HCT116 (cell line): ENCODE results near the gene NEDD4L. TPM values are rescaled to one million over a fixed set of nuclear protein-coding genes. Genes with fewer than 3 reads are reported as not detected.

ENCODE experiments used
- ATAC-seq: fragments of 200-7000 bp; cut with Tn5 transposase; 2 replicates; pipeline ENCODE4 v1.9.1; 2020; ENCODE audit warnings: mild to moderate bottlenecking, moderate library complexity
- BruUV-seq: library from RNA; stranded (reverse); fragments of 400-500 nt; replicated peaks from 2 replicates; lab custom pipeline; 2021; lab: Mats Ljungman, UMichigan
- CTCF ChIA-PET: fragments of 300-600 bp; sonication (Branson Sonifier 250); formaldehyde crosslinking; loops from one replicate; lab custom pipeline; 2021; ENCODE audit warnings: antibody characterized with exemption; lab: Charles Lee
- POLR2A ChIA-PET: fragments of 300-600, 350-600 bp; sonication (Branson Sonifier 250); formaldehyde crosslinking; loops from one replicate; lab custom pipeline; 2021; ENCODE audit warnings: antibody characterized with exemption; lab: Charles Lee
- RAD21 ChIA-PET, 2 experiments: fragments of 300-600 bp; sonication (Branson Sonifier 250); formaldehyde crosslinking; loops; one replicate each; lab custom pipeline; 2023; ENCODE audit warnings: low total read pairs in 2 of 2; ENCODE audit not compliant: uncharacterized antibody in 2 of 2, unreplicated experiment in 2 of 2, low non-redundant PET in 1 of 2; lab: Charles Lee
- DNase-seq: peaks from one replicate; pipeline ENCODE4 v3.0.0-alpha.2; 2010; ENCODE audit warnings: low read depth, low spot score
- H2AFZ ChIP-seq: fragments of 200-600 bp; shearing (Covaris generic), sonication (generic); 2 replicates; pipeline ENCODE4 v1.6.1; 2017; ENCODE audit warnings: low read depth, mixed run types, mixed read lengths, antibody characterized with exemption, low read length; ENCODE audit not compliant: poor library complexity, severe bottlenecking
- H3K27ac ChIP-seq: 2 replicates; pipeline ENCODE4 v1.5.1; 2012; ENCODE audit warnings: low read depth, low read length
- H3K27me3 ChIP-seq: fragments of 200-600 bp; sonication (generic); 2 replicates; pipeline ENCODE4 v1.6.1; 2016; ENCODE audit warnings: mixed run types, low read length, mixed read lengths; ENCODE audit not compliant: insufficient read depth
- H3K36me3 ChIP-seq, 2 experiments: fragments of 200-500 bp in 1 of 2; fragments of 200-600 bp in 1 of 2; sonication (Bioruptor generic) in 1 of 2; sonication (generic) in 1 of 2; 2 replicates each; pipeline versions ENCODE4 v1.5.1 to v1.6.1; 2014 to 2016; ENCODE audit warnings: low read length in 2 of 2, inconsistent platforms in 1 of 2, mixed read lengths in 1 of 2, mixed run types in 1 of 2; ENCODE audit not compliant: insufficient read depth in 2 of 2, control insufficient read depth in 1 of 2
- H3K4me1 ChIP-seq, 2 experiments: fragments of 200-600 bp in 1 of 2; sonication (generic) in 1 of 2; 2 replicates each; pipeline versions ENCODE4 v1.5.1 to v1.6.1; 2012 to 2017; ENCODE audit warnings: low read length in 2 of 2, inconsistent platforms in 1 of 2, mild to moderate bottlenecking in 1 of 2, mixed read lengths in 1 of 2, mixed run types in 1 of 2, moderate library complexity in 1 of 2; ENCODE audit not compliant: insufficient read depth in 2 of 2, control insufficient read depth in 1 of 2
- H3K4me2 ChIP-seq: fragments of 200-600 bp; sonication (generic); 2 replicates; pipeline ENCODE4 v1.6.1; 2017; ENCODE audit warnings: mixed run types, low read length, mixed read lengths
- H3K4me3 ChIP-seq, 2 experiments: fragments of 200-600 bp in 1 of 2; sonication (generic) in 1 of 2; replicated peaks in 1 of 2; 2 replicates each; pipeline ENCODE4 v1.5.1; 2011 to 2016; ENCODE audit warnings: low read length in 2 of 2, control low read depth in 1 of 2, low read depth in 1 of 2, mild to moderate bottlenecking in 1 of 2, mixed read lengths in 1 of 2, mixed run types in 1 of 2
- H3K79me2 ChIP-seq: fragments of 200-600 bp; sonication (generic); 2 replicates; pipeline ENCODE4 v1.6.1; 2017; ENCODE audit warnings: mild to moderate bottlenecking, mixed run types, low read length, moderate library complexity, mixed read lengths; ENCODE audit not compliant: insufficient read depth
- H3K9ac ChIP-seq: fragments of 200-600 bp; sonication (generic); 2 replicates; pipeline ENCODE4 v1.6.1; 2016; ENCODE audit warnings: low read length, mixed read lengths
- H3K9me2 ChIP-seq: fragments of 200-600 bp; sonication (generic), shearing (Covaris generic); 2 replicates; pipeline ENCODE4 v1.6.1; 2017; ENCODE audit warnings: mixed run types, mild to moderate bottlenecking, moderate library complexity; ENCODE audit not compliant: insufficient read depth
- H3K9me3 ChIP-seq, 2 experiments: fragments of 200-500 bp in 1 of 2; fragments of 200-600 bp in 1 of 2; sonication (Bioruptor generic) in 1 of 2; sonication (generic) in 1 of 2; 2 replicates each; pipeline ENCODE4 v1.6.1; 2014 to 2017; ENCODE audit warnings: low read length in 2 of 2, mixed read lengths in 2 of 2, inconsistent platforms in 1 of 2, low read depth in 1 of 2, mild to moderate bottlenecking in 1 of 2, mixed run types in 1 of 2, moderate library complexity in 1 of 2; ENCODE audit not compliant: control insufficient read depth in 1 of 2, insufficient read depth in 1 of 2
- H4K20me1 ChIP-seq: fragments of 200-600 bp; sonication (generic), shearing (Covaris generic); 2 replicates; pipeline ENCODE4 v1.6.1; 2017; ENCODE audit warnings: mixed run types, mild to moderate bottlenecking, moderate library complexity; ENCODE audit not compliant: insufficient read depth
- EGR1 ChIP-seq: IDR thresholded peaks from 2 replicates; pipeline ENCODE4 v1.6.1; 2012; ENCODE audit warnings: low read depth
- EZH2 ChIP-seq: fragments of 200-600 bp; sonication (generic); IDR thresholded peaks from 2 replicates; pipeline ENCODE4 v1.6.1; 2017; ENCODE audit warnings: antibody characterized with exemption, mixed run types
- EZH2phosphoT487 ChIP-seq: fragments of 200-600 bp; IDR thresholded peaks from 2 replicates; pipeline ENCODE4 v1.6.1; 2018; ENCODE audit warnings: antibody characterized with exemption, borderline replicate concordance
- POLR2A ChIP-seq: IDR thresholded peaks from 2 replicates; pipeline ENCODE4 v1.7.0; 2011; ENCODE audit warnings: borderline replicate concordance; ENCODE audit not compliant: insufficient read depth, insufficient read length; ENCODE audit errors: extremely low read depth
- RAD21 ChIP-seq: IDR thresholded peaks from 2 replicates; pipeline ENCODE4 v1.6.1; 2012; ENCODE audit warnings: low read depth, mild to moderate bottlenecking
- SIN3A ChIP-seq: IDR thresholded peaks from 2 replicates; pipeline ENCODE4 v1.6.1; 2012; ENCODE audit warnings: low read depth
- TCF7L2 ChIP-seq: IDR thresholded peaks from 2 replicates; pipeline ENCODE4 v1.7.0; 2011; ENCODE audit warnings: borderline replicate concordance, inconsistent platforms; ENCODE audit not compliant: insufficient read depth, insufficient read length; ENCODE audit errors: extremely low read depth
- ZNF274 ChIP-seq: fragments of 200-500 bp; sonication (Bioruptor generic); IDR thresholded peaks from 2 replicates; pipeline ENCODE4 v1.6.1; 2014; ENCODE audit warnings: mild to moderate bottlenecking, low read depth, low read length, inconsistent platforms
- intact Hi-C: fragments of 100-400 bp; cut with micrococcal nuclease; formaldehyde crosslinking; loops from 2 replicates; pipeline ENCODE4 v1.10.0; 2022
- total RNA-seq: library from RNA; stranded (reverse); gene quantifications from one replicate; pipeline ENCODE4 v1.2.1, GENCODE V29; 2021; ENCODE audit not compliant: unreplicated experiment
- TF ChIP-seq, protein P1 (sequence below): IDR thresholded peaks from 2 replicates; pipeline ENCODE4 v1.6.1; 2012
- TF ChIP-seq, protein P2 (sequence below): IDR thresholded peaks from 2 replicates; pipeline ENCODE4 v1.6.1; 2012; ENCODE audit warnings: low read depth

The NEDD4L gene
- total RNA-seq, 1 experiment from 2014 or later, result 41.5 TPM

DNA sequence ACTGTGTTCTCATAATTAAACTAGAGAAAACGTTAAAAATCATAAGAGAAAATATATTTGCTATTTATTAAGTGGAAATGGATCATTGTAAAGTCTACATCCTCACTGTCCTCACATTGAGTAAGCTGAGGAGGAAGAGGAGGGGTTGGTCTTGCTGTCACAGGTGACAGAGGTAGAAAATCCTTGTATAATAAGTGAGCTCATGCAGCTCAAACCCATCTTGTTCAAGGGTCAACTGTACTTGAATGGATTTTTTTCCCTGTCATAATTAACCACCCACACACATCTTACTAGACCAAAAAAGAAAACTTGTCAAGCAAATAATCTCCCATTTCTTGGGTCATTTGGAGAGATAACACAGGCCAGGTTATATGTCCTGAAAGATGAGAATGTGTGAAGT, 231.2 kb downstream of the NEDD4L start:
- Histone ChIP-seq H3K4me3 (no peak overlapping the region), H3K9ac (no peak overlapping the region), H3K36me3 (no peaks in the 10 kb centered on the region), H3K79me2 (no peaks in the 10 kb centered on the region), H4K20me1 (no peaks in the 10 kb centered on the region), H3K4me1 (peaks cover 21 to 23% of the 10 kb centered on the region in 2 experiments), H3K27ac (no peak overlapping the region), H3K4me2 (no peak overlapping the region), H3K27me3 (no peaks in the 10 kb centered on the region), H3K9me3 (no peaks in the 10 kb centered on the region), H3K9me2 (no peaks in the 10 kb centered on the region), H2AFZ (no peak overlapping the region)
- TF ChIP-seq EZH2phosphoT487 (no peak), POLR2A (no peak), TCF7L2 (no peak), ZNF274 (no peak), EZH2 (no peak), EGR1 (no peak), SIN3A (no peak), RAD21 (no peak)
- TF ChIP-seq, protein P1, sequence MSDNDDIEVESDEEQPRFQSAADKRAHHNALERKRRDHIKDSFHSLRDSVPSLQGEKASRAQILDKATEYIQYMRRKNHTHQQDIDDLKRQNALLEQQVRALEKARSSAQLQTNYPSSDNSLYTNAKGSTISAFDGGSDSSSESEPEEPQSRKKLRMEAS, result no peak
- TF ChIP-seq, protein P2, sequence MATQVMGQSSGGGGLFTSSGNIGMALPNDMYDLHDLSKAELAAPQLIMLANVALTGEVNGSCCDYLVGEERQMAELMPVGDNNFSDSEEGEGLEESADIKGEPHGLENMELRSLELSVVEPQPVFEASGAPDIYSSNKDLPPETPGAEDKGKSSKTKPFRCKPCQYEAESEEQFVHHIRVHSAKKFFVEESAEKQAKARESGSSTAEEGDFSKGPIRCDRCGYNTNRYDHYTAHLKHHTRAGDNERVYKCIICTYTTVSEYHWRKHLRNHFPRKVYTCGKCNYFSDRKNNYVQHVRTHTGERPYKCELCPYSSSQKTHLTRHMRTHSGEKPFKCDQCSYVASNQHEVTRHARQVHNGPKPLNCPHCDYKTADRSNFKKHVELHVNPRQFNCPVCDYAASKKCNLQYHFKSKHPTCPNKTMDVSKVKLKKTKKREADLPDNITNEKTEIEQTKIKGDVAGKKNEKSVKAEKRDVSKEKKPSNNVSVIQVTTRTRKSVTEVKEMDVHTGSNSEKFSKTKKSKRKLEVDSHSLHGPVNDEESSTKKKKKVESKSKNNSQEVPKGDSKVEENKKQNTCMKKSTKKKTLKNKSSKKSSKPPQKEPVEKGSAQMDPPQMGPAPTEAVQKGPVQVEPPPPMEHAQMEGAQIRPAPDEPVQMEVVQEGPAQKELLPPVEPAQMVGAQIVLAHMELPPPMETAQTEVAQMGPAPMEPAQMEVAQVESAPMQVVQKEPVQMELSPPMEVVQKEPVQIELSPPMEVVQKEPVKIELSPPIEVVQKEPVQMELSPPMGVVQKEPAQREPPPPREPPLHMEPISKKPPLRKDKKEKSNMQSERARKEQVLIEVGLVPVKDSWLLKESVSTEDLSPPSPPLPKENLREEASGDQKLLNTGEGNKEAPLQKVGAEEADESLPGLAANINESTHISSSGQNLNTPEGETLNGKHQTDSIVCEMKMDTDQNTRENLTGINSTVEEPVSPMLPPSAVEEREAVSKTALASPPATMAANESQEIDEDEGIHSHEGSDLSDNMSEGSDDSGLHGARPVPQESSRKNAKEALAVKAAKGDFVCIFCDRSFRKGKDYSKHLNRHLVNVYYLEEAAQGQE, result no peak
- ATAC-seq, result no peak
- RAD21 ChIA-PET, result no interaction called here
- POLR2A ChIA-PET, result no interaction called here
- intact Hi-C loops, result no loop called here
- BruUV-seq, result no TSS peak
- no peak for DNase-seq
- CTCF ChIA-PET, result no interaction called here
